ENCODE measurements around the gene FBXO28.

FBXO28 gene

DNA sequence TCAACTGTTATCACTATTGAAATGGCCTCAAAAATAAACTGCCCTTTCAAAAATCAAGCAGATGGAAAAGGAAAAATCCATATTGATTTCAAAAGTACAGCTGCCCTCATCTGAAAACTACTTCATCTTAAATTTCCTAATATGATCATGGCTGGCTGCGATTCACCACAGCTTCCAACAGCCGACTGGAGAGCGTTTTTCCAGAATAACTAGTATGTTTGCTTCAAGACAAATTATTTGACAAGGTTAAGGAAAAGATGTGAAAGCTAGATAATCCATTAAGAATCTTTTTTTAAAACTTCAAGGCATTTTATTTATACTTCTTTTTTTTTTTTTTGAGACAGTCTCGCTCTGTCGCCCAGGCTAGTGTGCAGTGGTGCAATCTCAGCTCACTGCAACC, 65.0 kb downstream of the FBXO28 start:
- TF ChIP-seq CTCF (conservative IDR thresholded peaks at IDR 0.05) = no peak
- H3K27ac ChIP-seq = peak overlapping the region; percentile 95

- no peak for TF ChIP-seq CTCF (conservative IDR thresholded peaks at IDR 0.05)
- peak overlapping the region; percentile 95 for H3K27ac ChIP-seq
Observed at GRCh38 chr1:224180783-224181452, 67.0 kb downstream of the FBXO28 start.

DNA sequence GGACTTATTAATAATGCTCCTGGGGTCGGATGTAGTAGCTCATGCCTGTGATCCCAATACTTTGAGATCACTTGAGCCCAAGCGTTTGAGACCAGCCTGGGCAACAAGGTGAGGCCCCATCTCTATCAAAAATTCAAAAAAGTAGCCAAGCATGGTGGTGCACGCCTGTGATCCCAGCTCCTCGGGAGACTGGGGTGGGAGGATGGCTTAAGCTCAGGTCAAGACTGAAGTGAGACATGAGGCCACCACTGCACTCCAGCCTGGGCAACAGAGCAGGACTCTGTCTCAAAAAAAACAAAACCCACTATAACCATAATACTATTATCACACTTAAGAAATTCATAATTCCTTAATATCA, 67.5 kb downstream of the FBXO28 start:
- H3K27ac ChIP-seq = peak overlapping the region; percentile 95

DNA sequence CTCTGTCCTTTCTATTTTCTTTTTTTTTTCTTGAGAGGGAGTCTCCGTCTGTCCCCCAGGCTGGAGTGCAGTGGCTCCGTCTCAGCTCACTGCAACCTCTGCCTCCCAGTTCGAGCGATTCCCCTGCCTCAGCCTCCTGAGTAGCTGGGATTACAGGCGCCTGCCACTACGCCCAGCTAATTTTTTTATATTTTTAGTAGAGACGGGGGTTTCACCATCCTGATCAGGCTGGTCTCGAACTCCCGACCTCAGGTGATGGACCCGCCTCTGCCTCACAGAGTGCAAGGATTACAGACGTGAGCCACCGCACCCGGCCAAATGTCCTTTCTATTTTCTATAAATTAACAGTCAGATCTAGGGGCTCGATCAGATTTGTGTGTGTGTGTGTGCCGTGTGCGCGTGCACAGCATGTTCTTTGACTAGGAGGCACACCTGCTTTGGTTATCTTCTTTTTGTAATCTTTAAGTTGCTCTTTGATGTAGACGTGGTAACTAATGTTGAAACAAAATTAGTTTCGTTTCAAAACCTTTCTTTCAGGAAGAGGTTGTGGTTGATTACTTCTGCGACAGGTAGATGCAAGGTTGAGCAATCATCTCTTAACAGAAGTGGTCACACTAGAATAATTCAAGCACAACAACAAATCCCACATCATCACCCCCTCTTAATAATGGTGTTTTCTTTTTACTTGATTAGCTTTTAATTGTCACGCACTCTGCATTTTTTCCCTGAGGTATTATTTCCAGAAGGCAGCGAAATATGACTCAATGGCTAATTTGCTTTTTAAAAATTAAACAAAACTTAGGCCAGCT, 68.3 kb downstream of the FBXO28 start:
- H3K27ac ChIP-seq = peak overlapping the region; percentile 95

More for the DNA sequence above, 67.5 kb downstream of the FBXO28 start:
- no peak for TF ChIP-seq CTCF (conservative IDR thresholded peaks at IDR 0.05)

DNA sequence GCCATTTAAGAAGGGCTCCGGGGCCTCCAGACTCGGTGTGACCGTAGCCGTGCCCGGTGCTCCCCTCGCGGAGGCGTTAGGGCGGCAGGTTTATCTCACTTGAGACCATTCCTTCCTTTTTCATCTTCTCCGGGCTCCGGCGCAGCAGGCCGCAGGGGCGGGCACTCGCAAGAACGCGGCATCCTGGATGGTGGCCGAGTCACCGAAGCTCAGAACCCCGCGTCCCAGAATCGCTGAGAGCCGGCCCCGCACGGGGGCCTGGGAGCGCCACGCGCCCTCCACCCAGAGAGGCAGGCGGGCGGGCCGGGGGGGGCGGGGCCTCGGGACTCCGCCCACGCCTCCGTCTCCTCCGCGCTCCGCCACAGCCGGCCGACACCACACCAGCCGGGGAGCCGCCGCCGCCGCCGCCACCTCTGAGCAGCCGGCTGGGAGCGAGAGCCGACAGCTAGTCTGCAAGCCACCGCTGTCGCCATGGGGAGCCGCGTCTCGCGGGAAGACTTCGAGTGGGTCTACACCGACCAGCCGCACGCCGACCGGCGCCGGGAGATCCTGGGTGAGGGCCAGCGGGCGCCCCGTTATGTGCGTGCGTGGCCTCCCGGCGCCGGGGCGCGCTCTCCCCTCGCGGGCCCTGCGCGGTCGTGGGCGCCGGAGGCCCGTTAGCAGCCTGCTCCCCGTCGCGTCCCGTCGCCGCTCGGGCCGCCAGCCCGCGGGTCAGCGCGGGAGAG, 69.1 kb downstream of the FBXO28 start, which contains the start of gene DEGS1:
TSS of gene DEGS1 (plus strand) at position 375 of the 725 bp plus-strand sequence. CDS start at position 472, 97 bp downstream.
- TF ChIP-seq CTCF (conservative IDR thresholded peaks at IDR 0.05) = no peak
- H3K27ac ChIP-seq = peak within 1 kb of the TSS; percentile 95

More for the DNA sequence above, 68.3 kb downstream of the FBXO28 start:
- TF ChIP-seq CTCF (conservative IDR thresholded peaks at IDR 0.05) = no peak

DNA sequence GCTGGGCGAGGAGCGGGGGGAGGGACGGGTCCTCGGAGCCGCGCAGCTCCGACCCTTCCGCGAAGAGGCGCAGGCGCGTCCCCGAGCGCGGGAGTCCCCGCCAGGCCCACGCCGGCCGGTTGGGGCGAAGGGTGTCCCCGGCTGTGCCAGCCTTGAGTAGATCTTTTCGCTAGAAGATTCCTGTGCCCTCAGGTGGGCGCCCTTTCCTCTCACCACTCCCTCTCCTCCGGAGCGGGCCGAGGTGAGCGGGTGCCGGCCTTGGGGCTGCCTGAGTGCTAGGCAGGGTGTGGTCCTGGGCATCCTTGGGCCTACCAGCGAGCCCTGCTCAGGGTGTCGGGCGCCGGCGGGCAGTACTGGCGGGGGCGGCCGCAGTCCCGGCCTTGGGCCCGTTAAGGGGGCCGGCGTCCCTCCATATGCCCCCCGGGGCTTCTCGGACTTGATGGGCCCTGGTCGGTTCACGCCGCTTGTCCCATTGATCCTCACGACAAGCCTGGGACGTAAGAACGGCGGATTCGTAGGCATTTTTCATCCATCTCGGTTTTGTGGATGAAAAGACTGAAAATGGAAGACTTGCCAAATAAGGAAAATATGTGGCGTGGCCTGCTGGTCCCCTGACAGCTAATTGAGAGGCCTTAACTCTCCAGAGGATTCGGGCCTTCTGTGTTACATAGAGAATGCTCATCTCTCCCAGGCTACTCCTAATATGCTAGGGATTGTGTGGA, 69.8 kb downstream of the FBXO28 start:
- H3K27ac ChIP-seq = peak overlapping the region; percentile 95

More for the DNA sequence above, 69.8 kb downstream of the FBXO28 start:
- no peak for TF ChIP-seq CTCF (conservative IDR thresholded peaks at IDR 0.05)
